Heart right ventricle (tissue), 16 donors: ENCODE results near the gene FAM177B. TPM values are rescaled to one million over a fixed set of nuclear protein-coding genes. Genes with fewer than 3 reads are reported as not detected.

Experiments used
- ATAC-seq, 8 donors: fragments of 200-7000 bp; cut with Tn5 transposase; one replicate each; pipeline ENCODE4 v1.9.1; 2020; ENCODE audit warnings: mild to moderate bottlenecking in 8 of 8, moderate library complexity in 8 of 8, moderate number of reproducible peaks in 1 of 8
- DNase-seq, 2 donors: peaks; one replicate each; pipeline ENCODE4 v3.0.0-alpha.2; 2020
- H3K27ac ChIP-seq, 10 donors: fragments of 200-600 bp; sonication (generic) in 2 of 10; one replicate each; pipeline versions ENCODE4 v1.5.0 to v1.8.0; 2020 to 2022; ENCODE audit warnings: mild to moderate bottlenecking in 3 of 10
- H3K27me3 ChIP-seq, 7 donors: fragments of 200-600 bp; one replicate each; pipeline ENCODE4 v1.8.0; 2021 to 2022; ENCODE audit warnings: mild to moderate bottlenecking in 2 of 7
- H3K36me3 ChIP-seq, 9 donors: fragments of 200-600 bp; sonication (generic) in 1 of 9; one replicate each; pipeline versions ENCODE4 v1.5.0 to v1.8.0; 2020 to 2022; ENCODE audit warnings: mild to moderate bottlenecking in 2 of 9
- H3K4me1 ChIP-seq, 9 donors: fragments of 200-600 bp; sonication (generic) in 1 of 9; one replicate each; pipeline versions ENCODE4 v1.5.0 to v1.8.0; 2020 to 2022; ENCODE audit warnings: mild to moderate bottlenecking in 4 of 9
- H3K4me3 ChIP-seq, 10 donors: fragments of 200-600 bp; sonication (generic) in 2 of 10; one replicate each; pipeline versions ENCODE4 v1.5.0 to v1.8.0; 2020 to 2022; ENCODE audit warnings: mild to moderate bottlenecking in 7 of 10, moderate library complexity in 2 of 10
- H3K9me3 ChIP-seq, 11 donors: fragments of 200-600 bp in 10 of 11; sonication (generic) in 2 of 11; one replicate each; pipeline versions ENCODE4 v1.5.0 to v1.8.0; 2013 to 2022; ENCODE audit warnings: mild to moderate bottlenecking in 2 of 11, control low read depth in 1 of 11, moderate library complexity in 1 of 11
- CTCF ChIP-seq, 9 donors: fragments of 200-600 bp; sonication (generic) in 2 of 9; IDR thresholded peaks; one replicate each; pipeline versions ENCODE4 v1.5.0 to v1.8.0; 2021 to 2022; ENCODE audit warnings: antibody characterized with exemption in 9 of 9, mild to moderate bottlenecking in 5 of 9, moderate library complexity in 1 of 9
- whole genome bisulfite sequencing, 2 donors: extraction: QIAGEN DNeasy Blood & Tissue Kit; methylation state at CpG; one replicate each; pipeline ENCODE4 v1.1.7; 2013; ENCODE audit warnings: inconsistent platforms in 1 of 2; 5-methylcytosine and 5-hydroxymethylcytosine counted together
- intact Hi-C, 10 donors: fragments of 100-400 bp; cut with DNase I; formaldehyde crosslinking; loops; one replicate each; pipeline versions ENCODE4 v1.11.1 to v1.14.2; 2022
- polyA plus RNA-seq, 2 donors: library from polyadenylated mRNA; stranded (reverse); fragments of 200-250 nt; gene quantifications; one replicate each; pipeline ENCODE4 v1.2.3, GENCODE V29; 2013
- total RNA-seq, 10 donors: library from RNA; stranded (reverse); fragmentation: NEBNext Ultra II Directional in 3 of 10; extraction: Animal tissue kit (Norgen Biotek cat#: 25700) in 3 of 10; gene quantifications; one replicate each; pipeline versions ENCODE4 v1.2.1 to v1.2.4, GENCODE V29; 2021 to 2023
- donor health status: Arrhythmogenic right ventricular cardiomyopathy.
- donor health status: ischemic (EF 13 %, LVEDD 7.1; RV severe dilation, severe dysfunction).
- donor health status: healthy with polysubstance abuse.
- donor health status: DM: no; HTN: yes; CAD: no.
- donor health status: DM: no; HTN: no; CAD: no.
- donor health status: ischemic (EF 25% LVEDD 6.9; RV normal size, moderate dysfunction).
- donor health status: ischemic (EF 25% LVEDD 5.7; RV mildly dilated, moderate dysfunction).
- donor health status: healthy.
- donor health status: DM: yes; HTN: yes; CAD: no.
- donor health status: Ischemic cardiomyopathy.
- donor health status: ischemic (EF 35%, LVEDD 5.7; RV mildly dilated, moderate dysfunction).
- donor health status: nonischemic (EF 11% LVEDD 7.7; RV severe dilation, severe dysfunction).
- donor health status: DM: yes; HTN: yes; CAD: no.
- donor health status: PGD.
- donor health status: ischemic (EF 29% LVEDD 5.4; RV normal size, mild dysfunction).
- donor health status: nonischemic (EF 23%, LVEDD 6.1; RV moderate dilation, normal function).

The FAM177B gene
- total and polyA plus RNA-seq, 12 donors: 0.06 TPM; not detected in 11

- no peak for TF ChIP-seq CTCF (IDR thresholded peaks at IDR 0.05)
- DNase-seq (no peak), ATAC-seq (no peak)
- intact Hi-C loops: no loop called here
- Histone ChIP-seq H3K36me3 (peaks cover 0 to 100% (median 69%) of the 10 kb centered on the region in 9 donors), H3K4me3 (no peak overlapping the region), H3K27me3 (no peaks in the 10 kb centered on the region), H3K9me3 (no peaks in the 10 kb centered on the region), H3K4me1 (no peaks in the 10 kb centered on the region), H3K27ac (no peak overlapping the region)
- WGBS, 2 donors: 86 to 100% methylated on average over 1 of the region's 1 CpG
Observed at GRCh38 chr1:222730866-222731265, 6.1 kb upstream of the FAM177B start.

- DNase-seq: no peak
- WGBS, 2 donors: 88 to 94% methylated on average over 3 of the region's 3 CpGs
Observed at GRCh38 chr1:222732216-222733159, 4.5 kb upstream of the FAM177B start.

GRCh38 chr1:222734740-222735139, 2.3 kb upstream of the FAM177B start:
- 85 to 89% methylated on average over 1 of the region's 1 CpG for WGBS, 2 donors
- Histone ChIP-seq H3K27me3 (no peaks in the 10 kb centered on the region), H3K4me3 (no peak overlapping the region), H3K27ac (no peak overlapping the region), H3K9me3 (no peaks in the 10 kb centered on the region), H3K36me3 (peaks cover 0 to 74% (median 47%) of the 10 kb centered on the region in 9 donors), H3K4me1 (no peaks in the 10 kb centered on the region)
- no peak for TF ChIP-seq CTCF (IDR thresholded peaks at IDR 0.05)
- ATAC-seq (no peak), DNase-seq (no peak)
- intact Hi-C loops: loop anchor here in 3 of 10 donors (5.0 kb wide), 2 partner anchors 348 to 388 kb away; no protein-coding TSS in a partner anchor

More at GRCh38 chr1:222732216-222733159, 4.5 kb upstream of the FAM177B start:
- no peak overlapping the region for H3K4me3 ChIP-seq
- peaks cover 0 to 97% (median 61%) of the 10 kb centered on the region in 9 donors for H3K36me3 ChIP-seq
- H3K4me1 ChIP-seq: no peaks in the 10 kb centered on the region
- no peak for TF ChIP-seq CTCF (IDR thresholded peaks at IDR 0.05)
- no peaks in the 10 kb centered on the region for H3K27me3 ChIP-seq
- intact Hi-C loops: no loop called here
- H3K27ac ChIP-seq: no peak overlapping the region
- no peaks in the 10 kb centered on the region for H3K9me3 ChIP-seq
- peak in 1 of 8 donors; percentile 22 for ATAC-seq

- intact Hi-C loops: loop anchor here in 4 of 10 donors (2.0 to 5.0 kb wide), 3 partner anchors 346 to 386 kb away; no protein-coding TSS in a partner anchor
- no peak for DNase-seq
- Histone ChIP-seq H3K27me3 (no peaks in the 10 kb centered on the region), H3K4me3 (no peak overlapping the region), H3K36me3 (peaks cover 0 to 57% (median 30%) of the 10 kb centered on the region in 9 donors), H3K4me1 (no peaks in the 10 kb centered on the region), H3K27ac (no peak overlapping the region), H3K9me3 (no peaks in the 10 kb centered on the region)
- no peak for TF ChIP-seq CTCF (IDR thresholded peaks at IDR 0.05)
- no peak for ATAC-seq
- 69 to 80% methylated on average over 5 of the region's 5 CpGs for WGBS, 2 donors
Observed at GRCh38 chr1:222736470-222736869, 532 bp upstream of the FAM177B start.
